ENCODE data around the gene MAPK7. TPM values are rescaled to one million over a fixed set of nuclear protein-coding genes. Genes with fewer than 3 reads are reported as not detected.
A peak's percentile ranks its signal among the peaks of the same experiment; 100 is the strongest.

The MAPK7 gene
- total RNA-seq, 6 experiments from 2014 or later = 5.7 to 9.2 (median 6.7) TPM

GRCh38 chr17:19344311-19345066 lies 33.8 kb upstream of the MAPK7 start:
- TF ChIP-seq POLR2A (IDR thresholded peaks at IDR 0.05) (no peak), CTCF (IDR thresholded peaks at IDR 0.05) (no peak)
- H3K36me3 ChIP-seq = no peaks in the 10 kb centered on the region
- DNase-seq = peak in 1 of 3 donors; percentile 50
- H3K27ac ChIP-seq = peak overlapping the region in 2 of 3 donors; percentile 82 to 88
- WGBS (ENCODE audit: insufficient coverage, low coverage, low lambda C conversion rate, missing lambda C conversion rate) = no CpG with 5 or more reads among the region's 40 CpGs
- no peaks in the 10 kb centered on the region for H3K27me3 ChIP-seq
- intact Hi-C loops (cut with DNase I) = no loop called here
- H3K4me1 ChIP-seq = peaks cover 0 to 74% (median 37%) of the 10 kb centered on the region in 4 donors
- no peak for ATAC-seq
- H3K4me3 ChIP-seq = no peak overlapping the region
- H3K9me3 ChIP-seq = no peaks in the 10 kb centered on the region

- H3K4me3 ChIP-seq = no peak overlapping the region
- H3K36me3 ChIP-seq = no peaks in the 10 kb centered on the region
- H3K27me3 ChIP-seq = no peaks in the 10 kb centered on the region
- intact Hi-C loops (cut with DNase I) = no loop called here
- ATAC-seq = no peak
- no peak for DNase-seq
- H3K27ac ChIP-seq = peak overlapping the region in 2 of 3 donors; percentile 82 to 88
- no CpG with 5 or more reads among the region's 7 CpGs for WGBS (ENCODE audit: insufficient coverage, low coverage, low lambda C conversion rate, missing lambda C conversion rate)
- H3K9me3 ChIP-seq = no peaks in the 10 kb centered on the region
- H3K4me1 ChIP-seq = peaks cover 0 to 72% (median 35%) of the 10 kb centered on the region in 4 donors
- TF ChIP-seq CTCF (IDR thresholded peaks at IDR 0.05) = no peak
- no peak for TF ChIP-seq POLR2A (IDR thresholded peaks at IDR 0.05)
Measured at GRCh38 chr17:19345067-19345460, 33.2 kb upstream of the MAPK7 start.

GRCh38 chr17:19345486-19346350 lies 32.6 kb upstream of the MAPK7 start:
- H3K27ac ChIP-seq = peak overlapping the region; percentile 33 to 88 (median 82)
- intact Hi-C loops (cut with DNase I) = no loop called here
- H3K36me3 ChIP-seq = no peaks in the 10 kb centered on the region
- ATAC-seq (peak; percentile 60 to 75 (median 64)), DNase-seq (peak; percentile 62 to 87 (median 83))
- no peaks in the 10 kb centered on the region for H3K27me3 ChIP-seq
- H3K9me3 ChIP-seq = no peaks in the 10 kb centered on the region
- TF ChIP-seq CTCF (IDR thresholded peaks at IDR 0.05) = peak in 1 of 4 donors; percentile 5
- TF ChIP-seq POLR2A (IDR thresholded peaks at IDR 0.05) = no peak
- 50% methylated on average over 5 of the region's 13 CpGs for WGBS (ENCODE audit: insufficient coverage, low coverage, low lambda C conversion rate, missing lambda C conversion rate)
- peaks cover 0 to 69% (median 35%) of the 10 kb centered on the region in 4 donors for H3K4me1 ChIP-seq
- H3K4me3 ChIP-seq = no peak overlapping the region

- WGBS (ENCODE audit: insufficient coverage, low coverage, low lambda C conversion rate, missing lambda C conversion rate) = 31% methylated on average over 10 of the region's 19 CpGs
- peak; percentile 15 to 61 (median 32) for ATAC-seq
Measured at GRCh38 chr17:19346351-19347255, 31.7 kb upstream of the MAPK7 start.

More at GRCh38 chr17:19346351-19347255, 31.7 kb upstream of the MAPK7 start:
- no peak overlapping the region for H3K4me3 ChIP-seq
- TF ChIP-seq POLR2A (IDR thresholded peaks at IDR 0.05) = no peak
- no peak for TF ChIP-seq CTCF (IDR thresholded peaks at IDR 0.05)
- H3K36me3 ChIP-seq = no peaks in the 10 kb centered on the region
- intact Hi-C loops (cut with DNase I) = no loop called here
- no peaks in the 10 kb centered on the region for H3K9me3 ChIP-seq
- peaks cover 0 to 62% (median 35%) of the 10 kb centered on the region in 4 donors for H3K4me1 ChIP-seq
- peak; percentile 51 to 71 (median 62) for DNase-seq
- peak overlapping the region; percentile 33 to 88 (median 82) for H3K27ac ChIP-seq
- no peaks in the 10 kb centered on the region for H3K27me3 ChIP-seq
